GM18519 (cell line): ENCODE measurements around the gene PLEKHA7.

Experiments used
- ATAC-seq: cut with Tn5 transposase; IDR thresholded peaks from one replicate; pipeline ENCODE4 v1.9.1; 2021; ENCODE audit warnings: mild to moderate bottlenecking, moderate library complexity; ENCODE audit not compliant: unreplicated experiment, low FRiP score

PLEKHA7 gene

DNA sequence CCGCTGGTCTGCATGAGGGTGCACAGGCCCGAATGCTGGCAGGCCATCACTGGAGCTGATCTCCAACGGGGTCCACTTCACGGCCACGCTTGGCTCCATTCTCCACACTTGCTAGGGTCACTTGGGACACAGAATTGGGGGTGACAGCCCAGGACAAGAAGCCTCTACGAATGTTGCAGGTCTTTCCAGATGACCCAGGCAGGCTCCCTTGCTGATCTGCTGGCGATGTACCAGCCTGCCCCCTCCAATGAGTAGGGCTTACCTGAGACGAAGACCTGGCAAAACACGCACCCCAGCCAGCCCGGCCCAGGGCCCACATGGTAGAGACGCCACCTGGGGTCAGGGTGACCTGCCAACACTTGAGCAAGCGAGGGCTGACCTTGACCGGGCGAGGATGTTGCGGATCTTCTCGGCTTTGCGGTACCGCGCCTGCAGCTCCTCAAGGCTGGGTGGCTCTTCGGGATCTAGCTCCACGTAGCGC lies 230.9 kb downstream of the PLEKHA7 start:
- no peak for ATAC-seq

DNA sequence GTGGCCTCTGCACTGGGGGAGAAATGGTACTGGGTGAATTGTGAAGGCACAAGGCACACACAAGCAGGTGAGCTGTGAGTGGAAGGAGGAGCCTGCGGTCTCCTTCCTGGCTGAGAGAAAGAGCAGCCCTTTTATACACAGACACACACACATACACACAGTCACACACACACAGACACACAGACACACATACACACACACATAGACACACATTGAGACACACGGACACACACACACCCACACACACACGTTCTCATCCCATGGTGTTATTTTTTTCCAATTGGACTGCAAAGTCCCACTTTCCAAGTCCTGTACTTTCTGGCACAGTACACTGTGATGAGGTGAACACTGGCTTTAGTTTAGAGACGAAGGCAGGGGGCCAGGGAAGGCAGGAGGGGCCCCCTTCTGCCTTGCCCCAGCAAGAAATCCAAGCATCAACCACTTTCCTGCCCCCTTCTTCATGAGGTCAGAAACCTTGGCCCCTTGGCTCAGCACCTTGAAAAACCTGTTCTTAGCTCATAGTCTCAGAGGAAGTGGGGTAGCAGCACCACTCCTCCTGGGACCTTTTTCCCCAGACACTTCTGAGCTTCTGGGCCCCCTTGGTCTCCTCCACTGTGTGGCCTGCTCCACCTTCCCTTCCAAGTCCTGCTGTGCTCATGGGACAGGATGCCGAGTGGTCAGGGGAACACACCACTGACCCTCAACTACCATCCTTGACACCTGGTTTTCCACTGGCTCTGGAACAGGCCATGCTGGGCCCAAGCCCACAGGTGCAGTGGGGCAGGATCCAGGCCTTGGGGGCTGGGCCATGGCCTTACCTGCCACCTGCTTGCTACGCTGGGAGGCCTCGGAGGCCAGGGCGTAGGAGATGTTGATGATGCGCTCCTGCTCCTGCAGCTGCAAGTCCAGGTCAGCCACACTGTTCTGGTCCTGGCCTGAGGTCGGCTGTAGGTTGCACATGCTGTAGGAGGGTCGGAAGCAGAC lies 232.0 kb downstream of the PLEKHA7 start:
- ATAC-seq, result no peak

DNA sequence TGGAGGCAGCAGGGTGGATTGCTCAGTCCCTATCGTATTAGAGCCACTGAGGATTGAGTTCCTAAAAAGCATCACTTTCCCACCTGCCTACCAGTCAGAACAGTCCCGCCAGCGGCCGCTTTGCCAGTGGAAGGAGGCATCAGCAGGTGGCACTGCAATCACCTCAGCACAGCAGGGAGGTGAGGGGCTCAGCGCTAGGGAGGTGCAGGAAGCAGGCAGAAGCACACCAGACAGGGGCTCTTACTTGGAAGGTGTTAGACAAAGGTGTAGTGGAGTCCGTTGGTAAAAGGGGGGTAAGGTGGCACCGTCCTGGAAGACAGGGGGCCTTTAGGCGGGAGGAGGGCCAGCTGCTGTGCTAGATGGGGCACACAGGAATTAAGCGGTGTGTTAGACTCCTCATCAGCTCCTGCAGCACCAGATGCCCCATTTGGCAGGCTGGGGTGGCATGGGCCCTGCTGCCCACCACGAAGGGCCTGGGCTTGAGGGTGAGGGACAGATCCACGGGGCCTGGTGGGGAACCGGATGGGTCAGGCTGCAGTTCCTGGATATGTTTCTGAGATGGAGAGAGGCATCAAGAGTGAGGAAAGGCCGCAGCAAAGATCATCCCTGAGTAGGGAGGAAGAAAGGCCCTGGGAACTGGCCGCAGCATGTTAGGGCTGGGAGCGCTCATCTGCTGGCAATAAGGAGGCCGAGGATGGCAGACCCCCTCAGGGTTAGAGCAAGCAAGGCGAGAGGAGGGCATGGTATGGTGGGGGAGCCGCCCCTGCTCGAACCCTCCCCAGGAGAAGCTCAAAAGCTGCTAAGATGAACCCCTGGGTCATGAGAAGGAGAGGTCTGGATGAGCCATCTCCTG lies 233.3 kb downstream of the PLEKHA7 start:
- ATAC-seq, result no peak

DNA sequence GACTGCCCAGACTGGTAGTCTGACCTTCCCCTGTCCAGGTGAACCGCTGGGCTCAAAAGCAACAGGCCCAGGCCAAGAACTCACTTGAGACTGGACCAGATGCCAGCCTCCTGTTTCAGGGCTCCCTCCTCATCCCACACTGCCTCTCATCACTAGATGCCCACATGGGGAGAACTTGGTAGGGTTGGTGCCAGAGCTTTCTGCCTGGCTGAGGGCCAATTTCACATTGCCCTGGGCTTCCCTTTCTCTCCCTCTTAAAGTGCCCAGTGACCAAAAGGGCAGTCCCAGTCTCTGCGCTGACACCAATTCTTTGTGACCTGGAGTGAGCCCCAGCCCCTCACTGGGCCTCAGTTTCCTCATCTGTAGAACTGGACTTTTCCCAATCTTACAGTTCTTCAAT lies 234.1 kb downstream of the PLEKHA7 start:
- ATAC-seq, result no peak

DNA sequence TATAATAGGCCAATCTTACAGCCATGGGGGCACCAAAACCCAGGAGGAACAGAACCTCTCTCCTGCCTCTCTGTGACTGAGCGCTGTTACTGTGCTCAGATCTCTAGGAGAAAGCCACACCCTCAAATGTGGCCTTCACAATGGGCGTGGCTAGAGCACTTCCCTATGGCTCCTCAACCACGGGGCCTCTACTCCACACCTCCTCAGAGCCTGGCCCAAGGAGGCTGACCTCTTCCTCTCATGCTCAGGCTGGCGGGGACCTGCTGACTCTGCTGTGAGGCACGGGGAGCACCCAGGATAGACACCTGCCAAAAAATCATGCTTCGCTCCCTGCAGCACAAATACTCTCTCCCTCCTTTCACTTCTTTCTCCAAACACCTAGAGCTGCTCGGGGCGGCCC lies 234.8 kb downstream of the PLEKHA7 start:
- no peak for ATAC-seq

DNA sequence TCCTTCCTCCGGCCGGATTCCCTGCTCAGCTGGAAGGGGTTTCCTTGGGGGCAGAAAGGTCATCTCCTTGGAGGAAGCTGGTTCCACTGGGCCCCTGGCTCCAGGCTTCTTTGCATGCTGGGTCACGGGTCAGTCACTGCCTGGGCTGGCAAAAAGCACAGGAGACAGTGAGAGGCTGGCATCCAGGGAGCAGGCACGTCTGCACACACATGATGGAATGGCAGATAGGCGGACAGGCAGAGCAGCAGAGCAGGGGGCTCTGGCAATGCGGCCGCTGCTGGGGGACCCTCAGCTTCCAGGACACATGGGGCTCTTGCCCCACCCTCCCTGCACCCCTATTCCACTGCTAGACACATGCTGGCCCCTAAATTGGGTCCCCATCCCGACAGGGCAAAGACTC lies 235.3 kb downstream of the PLEKHA7 start:
- ATAC-seq, result no peak

DNA sequence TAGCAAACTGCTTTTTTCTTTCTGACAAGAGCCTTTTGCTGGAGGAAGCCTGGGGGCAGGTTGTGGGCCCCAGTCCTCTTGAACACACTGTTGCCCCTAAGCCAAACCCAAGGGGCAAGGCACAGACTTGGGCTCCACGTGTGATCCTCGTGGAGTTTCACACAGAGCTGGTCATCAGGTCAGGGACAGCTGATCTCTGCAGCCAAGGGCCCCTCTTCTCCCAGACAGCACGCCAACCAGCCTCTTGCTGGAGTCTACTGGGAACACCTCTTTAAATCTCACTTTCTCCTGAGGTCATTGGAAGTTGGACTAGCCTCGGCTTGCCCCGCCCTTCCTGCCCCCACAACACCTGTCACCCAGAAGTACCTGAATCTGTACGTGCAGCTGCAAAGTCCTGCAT lies 235.9 kb downstream of the PLEKHA7 start:
- no peak for ATAC-seq

DNA sequence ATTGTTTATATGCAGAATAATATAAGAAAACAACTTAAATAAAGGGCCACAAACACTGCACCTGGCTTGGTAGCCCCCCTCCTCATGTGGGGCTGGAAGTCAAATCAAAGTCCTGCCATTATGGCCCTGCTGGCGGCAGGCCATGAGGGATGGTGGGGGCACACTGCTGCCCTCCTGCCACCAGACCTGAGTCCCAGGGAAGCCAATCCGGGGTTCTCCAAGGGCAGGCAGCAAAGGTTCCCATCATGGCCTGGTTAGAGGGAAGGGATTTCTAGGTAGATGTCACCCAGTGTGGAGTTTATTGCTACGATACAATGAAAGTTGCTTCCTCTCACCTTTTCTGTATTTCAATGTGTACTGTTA lies 236.6 kb downstream of the PLEKHA7 start:
- ATAC-seq, result no peak

DNA sequence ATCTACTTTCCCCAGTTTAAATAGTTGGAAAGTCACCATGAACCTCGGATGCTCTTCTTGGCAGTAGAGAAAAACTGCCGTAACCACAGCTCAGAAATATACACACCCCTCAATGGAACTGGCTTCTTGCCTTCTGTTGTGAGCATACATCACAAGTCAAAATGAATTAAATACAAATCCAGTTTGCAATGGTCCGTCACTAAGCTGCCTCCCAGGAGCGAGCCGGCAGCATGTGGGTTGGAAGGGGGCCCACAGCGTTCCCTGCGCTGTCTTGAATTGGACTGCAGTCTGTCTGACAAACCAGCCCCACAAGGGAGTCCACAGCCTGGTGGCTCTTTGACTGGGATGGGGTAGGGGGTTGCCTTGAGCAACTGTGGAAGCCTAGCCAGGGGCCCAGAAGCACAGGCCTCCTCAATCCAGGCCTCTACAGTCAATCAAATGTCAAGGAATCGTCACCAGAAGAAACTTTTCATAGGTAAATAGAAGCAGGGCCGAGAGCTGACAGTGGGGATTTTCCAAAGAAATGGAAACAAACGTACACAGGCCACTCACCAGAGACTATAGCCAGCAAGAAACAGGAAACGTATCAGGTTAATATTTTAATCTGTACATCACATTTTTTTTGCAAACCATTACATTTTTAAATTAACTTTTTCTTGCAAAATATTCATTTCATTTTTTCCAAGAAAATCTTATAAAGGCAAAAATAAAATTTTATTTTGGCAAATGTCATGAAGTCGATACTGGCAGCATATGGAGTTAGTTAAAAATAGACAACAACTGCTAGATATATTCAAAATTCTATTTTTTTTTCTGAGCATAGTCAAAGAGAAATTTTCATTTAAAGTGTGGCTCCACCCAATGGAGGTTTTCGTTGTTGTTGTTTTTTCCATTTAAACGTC lies 237.3 kb downstream of the PLEKHA7 start:
- ATAC-seq, result no peak

DNA sequence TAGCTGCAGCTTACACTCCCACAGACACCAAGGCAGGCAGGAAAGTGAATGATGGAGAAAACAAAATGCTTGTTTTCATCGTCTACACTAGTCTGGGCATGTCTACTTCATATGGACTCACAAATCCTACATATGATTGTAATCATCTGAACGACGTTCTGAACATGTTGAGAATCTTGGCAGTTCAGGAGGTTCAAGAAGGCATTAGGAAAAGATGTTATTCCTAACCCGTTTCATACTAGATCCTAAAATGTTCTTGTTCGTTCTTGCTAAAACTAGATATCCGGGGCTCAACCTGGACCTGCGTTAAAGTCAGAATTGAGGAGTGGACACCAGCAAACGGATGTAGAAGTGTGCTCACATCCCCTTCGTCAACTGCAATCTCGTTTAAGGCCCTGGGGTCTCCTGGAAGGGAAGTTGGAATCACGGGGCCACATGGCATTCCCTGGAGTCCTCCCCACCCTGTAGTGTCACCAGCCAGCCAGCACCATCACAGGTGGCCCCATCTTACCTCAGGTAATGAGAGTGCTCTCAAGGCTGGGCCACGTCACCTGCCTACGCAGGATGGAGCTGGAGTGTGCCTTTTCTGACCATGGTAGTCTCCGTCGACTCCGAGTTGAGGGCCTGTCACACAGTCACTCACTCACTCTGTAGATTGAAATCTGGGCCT lies 238.5 kb downstream of the PLEKHA7 start:
- no peak for ATAC-seq

DNA sequence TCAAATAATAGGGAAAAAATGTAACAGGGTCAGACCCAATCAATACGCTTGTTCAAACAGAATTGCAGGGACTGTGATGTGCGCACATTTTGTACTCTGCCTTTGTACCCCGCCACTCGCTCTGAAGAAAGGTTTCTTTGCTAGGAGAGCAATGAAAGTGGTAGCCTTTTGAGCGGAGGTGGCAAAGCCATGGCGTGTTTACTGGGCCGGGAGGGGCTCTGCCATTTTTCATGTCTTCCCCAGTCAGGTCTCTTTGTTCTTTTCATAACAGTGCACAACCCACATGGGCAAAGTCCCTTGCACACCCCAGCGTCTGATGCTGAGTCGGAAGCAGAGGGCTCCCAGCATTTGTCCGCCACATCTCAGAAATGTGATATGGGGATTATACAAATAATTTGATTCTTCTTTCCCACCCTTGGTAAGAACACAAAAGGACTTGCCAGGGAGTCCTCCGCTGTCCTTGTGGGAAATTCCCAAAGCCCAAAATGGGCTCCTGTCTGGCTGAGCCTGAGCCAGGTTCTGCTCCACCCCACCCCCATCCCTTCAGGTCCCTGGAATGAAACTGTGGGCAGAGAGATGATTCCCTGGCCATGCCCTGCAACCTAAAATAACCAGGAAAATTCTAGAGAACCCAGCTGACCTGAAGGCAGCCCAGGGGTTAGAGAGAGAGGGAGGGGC lies 239.1 kb downstream of the PLEKHA7 start:
- ATAC-seq, result no peak

DNA sequence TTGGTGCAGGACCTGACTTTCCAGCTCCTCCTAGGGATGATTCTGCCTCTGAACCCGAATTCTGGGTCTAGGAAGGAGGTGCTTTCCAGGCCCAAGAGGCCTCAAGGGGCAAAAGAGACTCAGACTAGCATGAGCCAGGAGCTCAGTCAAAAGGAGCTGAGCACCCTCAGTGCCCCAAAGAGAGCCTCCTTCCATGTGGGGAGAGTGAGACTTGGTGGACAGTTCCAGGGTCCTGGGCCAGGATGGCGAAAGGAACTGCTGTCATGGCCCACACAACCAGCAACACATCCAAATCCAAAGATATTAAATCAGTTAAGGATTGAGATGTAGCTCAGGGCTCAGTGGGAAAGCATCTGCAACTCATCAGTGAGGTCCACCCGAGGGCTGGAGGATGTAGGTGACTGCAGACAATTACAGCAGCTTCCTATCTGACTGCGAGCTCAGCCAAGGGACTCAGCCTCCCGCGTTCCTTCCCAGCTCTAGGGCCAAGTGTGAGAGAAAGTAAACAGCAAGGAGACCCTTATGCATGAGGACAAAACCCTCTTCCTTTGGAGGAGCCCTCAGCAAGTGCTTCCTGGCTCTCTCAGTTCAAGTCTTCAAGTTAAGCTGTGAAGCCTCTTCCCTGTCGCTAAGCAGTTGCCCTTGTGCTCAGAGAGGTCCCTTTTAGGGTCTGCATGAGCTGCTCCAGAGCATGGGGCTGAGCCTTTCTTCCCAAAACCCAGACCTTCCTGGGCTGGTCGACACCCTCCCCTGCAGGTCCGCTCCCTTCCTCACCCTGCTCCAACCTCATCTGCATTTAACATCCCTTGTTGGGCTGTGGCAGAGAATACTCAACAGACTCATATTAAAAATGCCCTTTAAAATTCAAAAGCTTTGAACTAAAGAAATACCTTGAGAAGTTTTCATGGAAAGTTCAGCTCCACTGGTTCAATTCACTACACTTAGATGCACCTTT lies 240.0 kb downstream of the PLEKHA7 start:
- no peak for ATAC-seq

DNA sequence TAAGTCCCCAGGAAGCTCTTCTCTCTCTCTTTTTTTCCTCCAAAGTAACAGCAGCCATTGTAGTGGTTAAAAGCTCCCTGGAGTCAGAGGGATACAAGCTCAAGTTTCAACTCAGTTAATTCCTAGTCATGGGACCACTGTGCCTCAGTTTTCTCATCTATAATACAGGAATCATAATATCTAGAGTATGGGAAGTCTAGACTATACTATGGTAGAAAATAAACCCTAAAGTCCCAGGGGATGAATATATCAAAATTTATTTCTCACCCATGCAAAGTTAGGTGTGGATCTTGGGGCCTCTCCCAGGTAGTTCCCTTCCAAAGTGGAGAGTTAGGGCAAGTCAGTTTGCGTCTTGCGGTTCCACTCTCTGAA lies 242.1 kb downstream of the PLEKHA7 start:
- ATAC-seq, result no peak

DNA sequence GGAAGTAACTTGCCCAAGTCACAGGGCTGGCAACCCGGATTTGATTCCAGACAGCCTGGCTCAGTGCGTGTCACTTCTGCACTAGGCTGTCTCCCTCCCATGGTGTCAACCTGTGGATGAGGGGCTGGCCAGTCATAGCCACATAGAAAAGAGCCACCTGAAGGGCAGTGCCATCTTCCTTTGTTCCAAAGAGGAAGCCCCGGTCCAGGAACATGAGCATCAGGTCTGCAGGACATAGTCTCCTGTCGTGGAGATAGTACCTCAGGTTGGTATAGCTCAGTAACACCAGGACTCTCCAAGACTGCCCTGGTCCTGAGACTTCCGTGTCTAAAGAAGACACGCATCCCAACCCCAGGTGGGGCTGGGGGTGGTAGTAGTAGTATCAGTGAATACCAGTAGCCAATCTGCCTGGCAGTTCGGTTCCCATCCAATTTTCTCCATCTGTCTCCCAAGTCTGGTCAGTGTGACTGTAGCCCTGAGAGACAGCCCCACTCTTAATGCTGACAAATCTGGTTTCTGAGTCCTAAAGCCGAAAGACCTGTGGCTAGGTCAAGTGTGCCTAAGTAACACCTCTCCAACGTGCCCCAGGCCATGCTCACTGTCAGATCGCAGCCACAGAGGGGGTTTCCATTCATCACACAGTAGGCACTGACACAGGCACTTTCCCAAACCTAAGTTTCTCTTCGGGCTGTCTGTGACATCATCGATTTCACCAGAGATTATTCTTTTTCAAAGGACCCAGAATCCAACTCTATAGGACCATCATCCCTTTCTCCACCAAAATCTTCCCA lies 242.7 kb downstream of the PLEKHA7 start:
- no peak for ATAC-seq

DNA sequence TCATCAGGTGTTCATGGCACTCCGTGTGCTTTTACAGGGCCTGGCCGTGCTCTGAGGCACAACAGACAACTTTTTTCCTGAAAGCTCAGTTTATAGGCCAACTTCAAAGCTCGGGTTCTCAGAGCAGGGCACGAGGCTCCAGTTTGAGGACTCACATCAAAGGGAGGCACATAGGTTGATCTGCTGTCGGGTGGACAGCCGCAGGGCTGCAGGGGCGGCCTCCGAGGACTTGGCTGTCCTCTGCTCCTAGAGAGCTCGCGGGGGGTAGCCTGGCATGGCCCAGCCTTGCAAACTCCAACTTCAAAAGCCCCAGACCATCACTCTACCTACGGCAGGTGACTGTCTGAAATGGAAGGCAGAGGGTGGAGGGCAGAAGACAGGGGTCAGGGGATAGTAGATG lies 244.2 kb downstream of the PLEKHA7 start:
- ATAC-seq, result no peak

DNA sequence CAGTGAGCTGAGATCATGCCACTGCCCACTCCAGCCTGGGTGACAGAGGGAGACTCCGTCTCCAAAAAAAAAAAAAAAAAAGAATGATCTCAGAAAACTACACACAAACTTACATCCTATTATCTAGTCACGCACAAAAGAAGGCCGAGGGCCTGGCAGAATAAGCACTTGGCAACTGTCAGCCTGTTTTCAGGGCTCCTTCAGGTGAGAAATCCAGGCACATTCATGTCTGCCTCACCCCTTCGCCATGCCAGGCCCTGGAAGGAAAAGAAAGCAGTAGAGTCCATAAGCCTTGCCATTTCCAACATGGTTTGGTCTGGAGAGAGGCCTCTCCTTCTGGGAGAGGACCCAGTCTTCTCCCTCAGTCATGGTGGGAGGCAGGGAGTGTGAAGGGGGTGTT lies 244.8 kb downstream of the PLEKHA7 start:
- ATAC-seq, result no peak

DNA sequence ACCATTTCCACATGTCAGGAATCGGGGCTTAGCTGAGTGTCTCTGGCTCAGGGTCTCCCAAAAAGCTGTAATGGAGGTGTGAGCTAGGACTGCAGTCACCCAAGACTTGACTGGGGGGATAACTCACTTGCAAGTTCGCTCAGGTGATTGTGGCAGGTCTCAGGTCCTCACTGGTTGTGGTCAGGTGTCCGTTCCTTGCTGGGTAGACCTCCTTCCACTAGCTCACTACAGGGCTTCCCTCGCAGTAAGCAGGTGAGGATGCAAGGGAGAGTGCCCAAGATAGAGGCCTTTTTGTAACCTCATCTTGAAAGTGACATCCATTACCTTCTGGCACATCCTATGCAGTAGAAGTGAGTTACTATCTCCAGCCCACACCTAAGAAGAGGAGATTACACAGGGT lies 246.3 kb downstream of the PLEKHA7 start:
- ATAC-seq, result no peak
